RKO (cell line): ENCODE data around the gene GLRX.
"Not testable (repeated sequence)": the region's sequence is repeated elsewhere in the genome, so short reads cannot be mapped to it uniquely, and the experiment has no call there.

ENCODE experiments used
- DNase-seq: peaks from one replicate; pipeline ENCODE4 v3.0.0-alpha.2; 2016; ENCODE audit warnings: low spot score

Gene GLRX

GRCh38 chr5:95826949-95827891 is 4.7 kb upstream of the GLRX start:
- DNase-seq: no peak

- no peak for DNase-seq
Observed at GRCh38 chr5:95825495-95825894, 3.0 kb upstream of the GLRX start.

GRCh38 chr5:95824747-95825146 is 2.2 kb upstream of the GLRX start:
- no peak for DNase-seq

- DNase-seq: peak; percentile 99
Observed at GRCh38 chr5:95823738-95824609, 1.4 kb upstream of the GLRX start.

- DNase-seq: peak; percentile 56
Observed at GRCh38 chr5:95823218-95823737, 752 bp upstream of the GLRX start.

- peak; percentile 77 for DNase-seq
Observed at GRCh38 chr5:95822043-95822541, 434 bp downstream of the GLRX start.

GRCh38 chr5:95821110-95822021 is 1.2 kb downstream of the GLRX start:
- peak; percentile 48 for DNase-seq

GRCh38 chr5:95818181-95819147 is 4.1 kb downstream of the GLRX start:
- DNase-seq: peak; percentile 83

- peak; percentile 98 for DNase-seq
Observed at GRCh38 chr5:95817430-95817829, 5.1 kb downstream of the GLRX start.

GRCh38 chr5:95816776-95817175 is 5.8 kb downstream of the GLRX start:
- DNase-seq: no peak

GRCh38 chr5:95816341-95816740 is 6.2 kb downstream of the GLRX start:
- no peak for DNase-seq

- DNase-seq: no peak
Observed at GRCh38 chr5:95815155-95815729, 7.3 kb downstream of the GLRX start.

GRCh38 chr5:95813035-95813434 is 9.5 kb downstream of the GLRX start:
- peak; percentile 17 for DNase-seq

- peak; percentile 31 for DNase-seq
Observed at GRCh38 chr5:95812074-95812471, 10.5 kb downstream of the GLRX start.

- DNase-seq: not testable (repeated sequence)
Observed at GRCh38 chr5:95811461-95812073, 11.0 kb downstream of the GLRX start.

- DNase-seq: not testable (repeated sequence)
Observed at GRCh38 chr5:95811126-95811423, 11.5 kb downstream of the GLRX start.

- no peak for DNase-seq
Observed at GRCh38 chr5:95810305-95811125, 12.0 kb downstream of the GLRX start.

GRCh38 chr5:95809414-95809960 is 13.0 kb downstream of the GLRX start:
- DNase-seq: no peak
